Stimulated activated CD4-positive, alpha-beta T cell treated with anti-CD3 and anti-CD28 coated beads, Interleukin-15, amount 100 ng/mL, for 24 hours (primary cell): ENCODE measurements around the gene ITGB1.

Source experiments
- DNase-seq: peaks from one replicate; pipeline ENCODE4 v3.0.0-alpha.2; 2020

ITGB1 gene

GRCh38 chr10:32954545-32955298 is 3.3 kb downstream of the ITGB1 start:
- no peak for DNase-seq

- DNase-seq = no peak
Observed at GRCh38 chr10:32954080-32954479, 4.0 kb downstream of the ITGB1 start.

- no peak for DNase-seq
Observed at GRCh38 chr10:32953277-32953927, 4.6 kb downstream of the ITGB1 start.

- no peak for DNase-seq
Observed at GRCh38 chr10:32952541-32953276, 5.3 kb downstream of the ITGB1 start.

GRCh38 chr10:32952094-32952493 is 5.9 kb downstream of the ITGB1 start:
- DNase-seq = no peak

GRCh38 chr10:32951111-32951510 is 6.9 kb downstream of the ITGB1 start:
- DNase-seq = no peak

GRCh38 chr10:32950591-32951108 is 7.4 kb downstream of the ITGB1 start:
- no peak for DNase-seq

GRCh38 chr10:32949221-32949678 is 8.8 kb downstream of the ITGB1 start:
- no peak for DNase-seq

- DNase-seq = no peak
Observed at GRCh38 chr10:32948451-32948850, 9.6 kb downstream of the ITGB1 start.

GRCh38 chr10:32947586-32947985 is 10.4 kb downstream of the ITGB1 start:
- no peak for DNase-seq

- DNase-seq = no peak
Observed at GRCh38 chr10:32946108-32946507, 11.9 kb downstream of the ITGB1 start.

GRCh38 chr10:32943854-32944661 is 14.0 kb downstream of the ITGB1 start:
- no peak for DNase-seq

GRCh38 chr10:32943395-32943794 is 14.6 kb downstream of the ITGB1 start:
- DNase-seq = no peak

GRCh38 chr10:32942081-32942480 is 15.9 kb downstream of the ITGB1 start:
- no peak for DNase-seq

GRCh38 chr10:32941357-32941756 is 16.7 kb downstream of the ITGB1 start:
- no peak for DNase-seq

GRCh38 chr10:32940321-32941301 is 17.4 kb downstream of the ITGB1 start:
- DNase-seq = no peak

- DNase-seq = no peak
Observed at GRCh38 chr10:32939296-32940111, 18.5 kb downstream of the ITGB1 start.

GRCh38 chr10:32938554-32939061 is 19.4 kb downstream of the ITGB1 start:
- DNase-seq = no peak

GRCh38 chr10:32937911-32938424 is 20.1 kb downstream of the ITGB1 start:
- DNase-seq = no peak

GRCh38 chr10:32932225-32932729 is 25.8 kb downstream of the ITGB1 start:
- no peak for DNase-seq
